Neuronal stem cell (in vitro differentiated cells): Measurements from ENCODE around the gene ATP1A4.

Experiments
- DNase-seq: peaks from one replicate; pipeline ENCODE4 v3.0.0-alpha.2; 2013; ENCODE audit warnings: low spot score
- H2AFZ ChIP-seq: one replicate; pipeline ENCODE4 v1.6.1; 2013; ENCODE audit warnings: mild to moderate bottlenecking, low read length, inconsistent platforms
- H2AK5ac ChIP-seq: 2 replicates; pipeline ENCODE4 v1.6.1; 2013; ENCODE audit warnings: low read depth, mild to moderate bottlenecking, inconsistent platforms, low read length, moderate library complexity, mixed read lengths
- H2BK120ac ChIP-seq: 2 replicates; pipeline ENCODE4 v1.6.1; 2013; ENCODE audit warnings: low read depth, mild to moderate bottlenecking, inconsistent platforms, low read length, moderate library complexity, mixed read lengths
- H2BK12ac ChIP-seq: one replicate; pipeline ENCODE4 v1.6.1; 2013; ENCODE audit warnings: low read length, inconsistent platforms
- H2BK15ac ChIP-seq: 2 replicates; pipeline ENCODE4 v1.6.1; 2013; ENCODE audit warnings: mild to moderate bottlenecking, low read length, inconsistent platforms, mixed read lengths
- H2BK5ac ChIP-seq: one replicate; pipeline ENCODE4 v1.6.1; 2013; ENCODE audit warnings: inconsistent platforms, mild to moderate bottlenecking, low read length, moderate library complexity
- H3K14ac ChIP-seq: one replicate; pipeline ENCODE4 v1.6.1; 2013; ENCODE audit warnings: low read length, inconsistent platforms
- H3K18ac ChIP-seq: 2 replicates; pipeline ENCODE4 v1.6.1; 2013; ENCODE audit warnings: low read length, inconsistent platforms
- H3K23ac ChIP-seq: 2 replicates; pipeline ENCODE4 v1.6.1; 2013; ENCODE audit warnings: low read depth, mild to moderate bottlenecking, mixed read lengths, low read length, inconsistent platforms; ENCODE audit not compliant: poor library complexity
- H3K27ac ChIP-seq: replicated peaks from 3 replicates; pipeline ENCODE4 v1.5.1; 2013; ENCODE audit warnings: low read length, inconsistent platforms
- H3K27me3 ChIP-seq, 3 experiments: 2 replicates each; pipeline ENCODE4 v1.6.1; 2013; ENCODE audit warnings: low read length in 3 of 3, mild to moderate bottlenecking in 2 of 3, inconsistent platforms in 1 of 3, low read depth in 1 of 3, mixed read lengths in 1 of 3, moderate library complexity in 1 of 3; ENCODE audit not compliant: control insufficient read depth in 3 of 3, insufficient read depth in 3 of 3
- H3K36me3 ChIP-seq, 2 donors: replicated peaks in 1 of 2; 2 replicates each; pipeline ENCODE4 v1.6.1; 2013; ENCODE audit warnings: low read length in 2 of 2; ENCODE audit not compliant: control insufficient read depth in 2 of 2, insufficient read depth in 2 of 2
- H3K4ac ChIP-seq: 2 replicates; pipeline ENCODE4 v1.6.1; 2013; ENCODE audit warnings: inconsistent platforms, mild to moderate bottlenecking, low read length, moderate library complexity
- H3K4me1 ChIP-seq, 2 donors: 1 replicate in 1 of 2; 2 replicates in 1 of 2; pipeline ENCODE4 v1.6.1; 2013; ENCODE audit warnings: low read length in 2 of 2, low read depth in 1 of 2; ENCODE audit not compliant: control insufficient read depth in 2 of 2, insufficient read depth in 1 of 2
- H3K4me2 ChIP-seq: one replicate; pipeline ENCODE4 v1.6.1; 2013; ENCODE audit warnings: mild to moderate bottlenecking, low read length, inconsistent platforms; ENCODE audit not compliant: insufficient read depth, poor library complexity, severe bottlenecking
- H3K4me3 ChIP-seq, 2 donors: 2 replicates each; pipeline ENCODE4 v1.5.1; 2013; ENCODE audit warnings: low read length in 2 of 2, mild to moderate bottlenecking in 2 of 2, inconsistent platforms in 1 of 2, moderate library complexity in 1 of 2
- H3K79me1 ChIP-seq: one replicate; pipeline ENCODE4 v1.6.1; 2013; ENCODE audit warnings: low read depth, mild to moderate bottlenecking, inconsistent platforms, low read length, moderate library complexity
- H3K9ac ChIP-seq: one replicate; pipeline ENCODE4 v1.6.1; 2013; ENCODE audit warnings: mild to moderate bottlenecking, low read depth, low read length, inconsistent platforms; ENCODE audit not compliant: poor library complexity
- H3K9me3 ChIP-seq, 2 donors: replicated peaks in 1 of 2; 2 replicates each; pipeline versions ENCODE3 to v1.6.1; 2013; ENCODE audit warnings: low read length in 2 of 2, mild to moderate bottlenecking in 2 of 2, inconsistent platforms in 1 of 2, low read depth in 1 of 2, mixed read lengths in 1 of 2, moderate library complexity in 1 of 2; ENCODE audit not compliant: control insufficient read depth in 2 of 2, insufficient read depth in 1 of 2
- H4K8ac ChIP-seq: one replicate; pipeline ENCODE4 v1.6.1; 2013; ENCODE audit warnings: low read depth, mild to moderate bottlenecking, inconsistent platforms, low read length, moderate library complexity
- H4K91ac ChIP-seq: one replicate; pipeline ENCODE4 v1.6.1; 2013; ENCODE audit warnings: low read length, low read depth, mild to moderate bottlenecking, inconsistent platforms; ENCODE audit not compliant: poor library complexity
- WGBS, 2 donors: extraction: QIAGEN DNeasy Blood & Tissue Kit; methylation state at CpG; one replicate each; pipeline ENCODE4 v1.1.7; 2013; ENCODE audit warnings: missing lambda C conversion rate in 2 of 2, mixed read lengths in 1 of 2; ENCODE audit not compliant: insufficient read length in 2 of 2, insufficient replicate concordance in 1 of 2; ENCODE audit errors: extremely low coverage in 2 of 2; 5-methylcytosine and 5-hydroxymethylcytosine counted together

The ATP1A4 gene

GRCh38 chr1:160222546-160222945, 71.1 kb downstream of the ATP1A4 start:
- no peak overlapping the region for H3K14ac ChIP-seq
- no peak overlapping the region for H2BK120ac ChIP-seq
- H2BK12ac ChIP-seq: no peak overlapping the region
- H3K4ac ChIP-seq: no peak overlapping the region
- no peaks in the 10 kb centered on the region for H3K27me3 ChIP-seq
- no peaks in the 10 kb centered on the region for H3K9me3 ChIP-seq
- peaks cover 46 to 100% of the 10 kb centered on the region in 2 donors for H3K36me3 ChIP-seq
- no peak overlapping the region for H2AFZ ChIP-seq
- no peak overlapping the region for H3K23ac ChIP-seq
- no peak overlapping the region for H3K4me3 ChIP-seq
- WGBS, 2 donors: no CpG with 5 or more reads among the region's 3 CpGs
- H3K27ac ChIP-seq: no peak overlapping the region
- no peak overlapping the region for H2AK5ac ChIP-seq
- H2BK5ac ChIP-seq: no peak overlapping the region
- H3K9ac ChIP-seq: no peak overlapping the region
- peaks cover 0 to 4% of the 10 kb centered on the region in 2 donors for H3K4me1 ChIP-seq
- no peak overlapping the region for H2BK15ac ChIP-seq
- no peak overlapping the region for H3K4me2 ChIP-seq
- H4K91ac ChIP-seq: no peak overlapping the region
- no peak overlapping the region for H3K18ac ChIP-seq
- no peaks in the 10 kb centered on the region for H3K79me1 ChIP-seq
- no peak for DNase-seq
- H4K8ac ChIP-seq: no peak overlapping the region

DNA sequence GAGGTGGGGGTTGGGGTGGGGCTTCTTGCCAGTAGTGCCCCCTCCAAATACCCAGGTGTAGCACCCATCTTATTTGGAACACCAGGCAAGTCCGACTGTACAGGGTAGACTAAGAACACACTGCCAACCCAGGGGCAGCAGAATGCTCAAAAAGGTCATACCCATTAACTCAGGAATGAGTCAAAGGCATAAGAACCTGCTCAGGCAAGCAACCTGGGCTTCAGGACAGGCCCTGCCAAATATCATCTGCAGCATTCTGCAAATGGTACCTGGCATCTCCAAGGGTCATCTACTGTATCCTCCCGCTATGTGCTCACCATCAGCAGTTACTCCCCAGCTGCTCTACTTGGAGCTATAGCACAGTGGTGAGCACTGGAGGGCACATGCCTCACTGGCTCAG, 73.2 kb downstream of the ATP1A4 start:
- H2BK120ac ChIP-seq: no peak overlapping the region
- H3K23ac ChIP-seq: no peak overlapping the region
- no peak overlapping the region for H2BK12ac ChIP-seq
- no peak overlapping the region for H2AK5ac ChIP-seq
- no peak overlapping the region for H4K8ac ChIP-seq
- H3K4me2 ChIP-seq: no peak overlapping the region
- H2BK5ac ChIP-seq: no peak overlapping the region
- WGBS, 2 donors: no CpG with 5 or more reads among the region's 2 CpGs
- H3K9ac ChIP-seq: no peak overlapping the region
- no peak overlapping the region for H3K4me3 ChIP-seq
- H3K9me3 ChIP-seq: no peaks in the 10 kb centered on the region
- no peak overlapping the region for H3K14ac ChIP-seq
- no peak overlapping the region for H2AFZ ChIP-seq
- H3K27me3 ChIP-seq: no peaks in the 10 kb centered on the region
- no peaks in the 10 kb centered on the region for H3K79me1 ChIP-seq
- no peak overlapping the region for H3K18ac ChIP-seq
- H3K27ac ChIP-seq: no peak overlapping the region
- H2BK15ac ChIP-seq: no peak overlapping the region
- H3K4me1 ChIP-seq: peaks cover 0 to 2% of the 10 kb centered on the region in 2 donors
- no peak overlapping the region for H4K91ac ChIP-seq
- no peak for DNase-seq
- peaks cover 35 to 100% of the 10 kb centered on the region in 2 donors for H3K36me3 ChIP-seq
- no peak overlapping the region for H3K4ac ChIP-seq

GRCh38 chr1:160225345-160225744, 73.9 kb downstream of the ATP1A4 start:
- Histone ChIP-seq H3K27me3 (no peaks in the 10 kb centered on the region), H2BK120ac (no peak overlapping the region), H3K14ac (no peak overlapping the region), H3K4me3 (no peak overlapping the region), H3K23ac (no peak overlapping the region), H3K18ac (no peak overlapping the region), H3K9me3 (no peaks in the 10 kb centered on the region), H2AFZ (no peak overlapping the region), H2AK5ac (no peak overlapping the region), H2BK5ac (no peak overlapping the region), H3K36me3 (peaks cover 35 to 99% of the 10 kb centered on the region in 2 donors), H2BK12ac (no peak overlapping the region), H3K4me2 (no peak overlapping the region), H3K9ac (no peak overlapping the region), H3K27ac (no peak overlapping the region), H4K8ac (no peak overlapping the region), H2BK15ac (no peak overlapping the region), H3K4ac (no peak overlapping the region), H3K79me1 (no peaks in the 10 kb centered on the region), H4K91ac (no peak overlapping the region), H3K4me1 (peaks cover 0 to 2% of the 10 kb centered on the region in 2 donors)
- no CpG with 5 or more reads among the region's 2 CpGs for WGBS, 2 donors
- DNase-seq: no peak

GRCh38 chr1:160226623-160227022, 75.2 kb downstream of the ATP1A4 start:
- Histone ChIP-seq H3K4me1 (no peaks in the 10 kb centered on the region), H4K91ac (no peak overlapping the region), H3K4me3 (no peak overlapping the region), H3K18ac (no peak overlapping the region), H2AK5ac (no peak overlapping the region), H3K9me3 (no peaks in the 10 kb centered on the region), H2BK5ac (no peak overlapping the region), H2BK12ac (no peak overlapping the region), H3K27ac (no peak overlapping the region), H3K4ac (no peak overlapping the region), H3K9ac (no peak overlapping the region), H4K8ac (no peak overlapping the region), H2BK15ac (no peak overlapping the region), H2BK120ac (no peak overlapping the region), H3K4me2 (no peak overlapping the region), H3K14ac (no peak overlapping the region), H3K79me1 (no peaks in the 10 kb centered on the region), H3K36me3 (peaks cover 33 to 99% of the 10 kb centered on the region in 2 donors), H2AFZ (no peak overlapping the region), H3K27me3 (no peaks in the 10 kb centered on the region), H3K23ac (no peak overlapping the region)
- no peak for DNase-seq
- WGBS, 2 donors: no CpG with 5 or more reads among the region's 2 CpGs
